Dedifferentiated amniotic fluid mesenchymal stem cell (primary cell): ENCODE data around the gene SPSB2.

Source experiments
- DNase-seq: peaks from one replicate; pipeline ENCODE4 v3.0.0-alpha.2; 2016; ENCODE audit errors: extremely low spot score

SPSB2 gene

DNA sequence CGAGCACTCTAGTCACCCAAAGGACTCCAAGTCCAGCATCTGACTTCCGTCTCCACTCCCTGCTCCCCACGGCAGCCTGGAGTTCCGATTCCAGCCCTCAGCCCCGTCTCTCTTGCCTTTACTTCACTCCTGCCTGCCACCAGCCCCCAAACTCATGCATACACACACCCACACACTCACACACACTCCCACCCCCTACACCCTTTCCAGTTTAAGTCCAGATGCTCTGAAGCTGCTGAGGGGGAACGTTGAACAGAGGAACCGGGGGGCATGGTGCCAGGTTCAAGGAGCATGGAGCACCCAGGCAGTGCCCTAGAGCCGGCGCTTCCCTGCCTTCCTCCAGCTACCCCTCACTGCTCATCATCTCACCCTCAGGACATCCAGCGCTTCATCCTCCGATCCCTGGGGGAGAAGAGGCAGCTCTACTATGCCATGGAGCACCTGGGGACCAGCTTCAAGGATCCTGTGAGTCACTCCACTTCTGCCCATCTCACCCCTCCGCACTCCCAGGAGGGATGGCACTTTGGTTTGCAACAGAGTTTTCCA, 41.6 kb downstream of the SPSB2 start:
- no peak for DNase-seq

DNA sequence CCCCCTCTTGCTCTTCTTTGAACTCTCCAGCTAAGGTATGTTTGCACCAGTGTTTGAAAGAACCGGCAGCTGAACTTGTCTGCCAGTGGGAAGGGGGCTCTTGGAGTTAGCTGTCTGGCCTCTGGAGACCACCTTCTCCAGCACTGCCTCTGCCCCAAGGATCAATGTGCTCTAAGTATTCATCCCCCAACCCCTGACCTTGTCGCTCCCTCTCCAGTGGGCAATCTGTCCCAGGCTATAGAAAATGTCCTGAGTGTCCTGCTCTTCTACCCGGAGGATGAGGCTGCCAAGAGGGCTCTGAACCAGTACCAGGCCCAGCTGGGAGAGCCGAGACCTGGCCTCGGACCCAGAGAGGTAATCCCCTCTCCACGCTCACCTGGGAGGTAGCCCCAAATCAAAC, 42.1 kb downstream of the SPSB2 start:
- no peak for DNase-seq

DNA sequence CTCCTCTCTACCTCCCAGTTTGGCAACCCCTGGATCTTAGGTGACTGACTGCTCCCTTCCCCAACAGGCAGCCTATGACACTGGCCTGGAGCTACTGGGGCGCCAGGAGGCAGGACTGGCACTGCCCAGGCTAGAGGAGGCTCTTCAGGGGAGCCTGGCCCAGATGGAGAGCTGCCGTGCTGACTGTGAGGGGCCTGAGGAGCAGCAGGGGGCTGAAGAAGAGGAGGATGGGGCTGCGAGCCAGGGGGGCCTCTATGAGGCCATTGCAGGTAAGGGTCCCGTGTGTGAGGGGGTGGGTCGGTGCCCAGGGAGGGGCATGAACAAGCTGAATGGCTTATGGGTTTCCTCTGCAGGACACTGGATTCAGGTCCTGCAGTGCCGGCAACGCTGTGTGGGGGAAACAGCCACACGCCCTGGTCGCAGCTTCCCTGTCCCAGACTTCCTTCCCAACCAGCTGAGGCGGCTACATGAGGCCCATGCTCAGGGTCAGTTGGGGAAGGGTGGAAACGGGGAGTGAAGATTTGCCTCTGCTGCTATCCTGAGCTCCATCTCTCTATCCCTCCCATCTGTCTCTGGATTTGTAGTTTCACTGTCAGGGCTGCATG, 42.7 kb downstream of the SPSB2 start:
- DNase-seq = no peak

DNA sequence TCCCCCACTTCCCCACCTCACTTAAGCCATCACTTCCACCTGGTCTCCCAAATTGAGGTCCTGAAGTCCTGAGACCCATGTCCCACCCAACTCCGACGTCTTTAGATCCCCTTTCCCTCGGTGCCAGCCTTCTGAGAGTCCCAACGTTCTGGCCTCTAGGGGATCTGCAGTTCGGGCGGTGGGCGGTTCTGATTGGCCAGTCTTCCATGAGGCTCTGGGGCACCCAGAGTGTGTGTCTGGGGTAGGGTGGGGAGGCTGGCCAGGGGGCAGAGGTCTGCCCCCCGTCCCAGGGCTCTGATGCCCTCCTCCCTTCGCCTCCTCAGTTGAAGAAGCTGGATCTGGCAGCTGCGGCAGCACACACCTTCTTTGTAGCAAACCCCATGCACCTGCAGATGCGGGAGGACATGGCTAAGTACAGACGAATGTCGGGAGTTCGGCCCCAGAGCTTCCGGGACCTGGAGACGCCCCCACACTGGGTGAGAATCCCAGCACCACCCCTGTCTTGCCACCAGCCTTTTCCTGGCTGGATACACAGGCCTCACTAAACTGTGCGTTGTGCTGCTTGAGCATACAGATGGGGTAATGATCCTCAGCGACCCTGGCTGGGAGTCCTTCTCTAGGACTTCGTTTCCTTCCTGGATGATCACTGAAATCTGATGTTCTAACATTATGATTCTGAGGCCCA, 43.4 kb downstream of the SPSB2 start:
- peak; percentile 49 for DNase-seq

DNA sequence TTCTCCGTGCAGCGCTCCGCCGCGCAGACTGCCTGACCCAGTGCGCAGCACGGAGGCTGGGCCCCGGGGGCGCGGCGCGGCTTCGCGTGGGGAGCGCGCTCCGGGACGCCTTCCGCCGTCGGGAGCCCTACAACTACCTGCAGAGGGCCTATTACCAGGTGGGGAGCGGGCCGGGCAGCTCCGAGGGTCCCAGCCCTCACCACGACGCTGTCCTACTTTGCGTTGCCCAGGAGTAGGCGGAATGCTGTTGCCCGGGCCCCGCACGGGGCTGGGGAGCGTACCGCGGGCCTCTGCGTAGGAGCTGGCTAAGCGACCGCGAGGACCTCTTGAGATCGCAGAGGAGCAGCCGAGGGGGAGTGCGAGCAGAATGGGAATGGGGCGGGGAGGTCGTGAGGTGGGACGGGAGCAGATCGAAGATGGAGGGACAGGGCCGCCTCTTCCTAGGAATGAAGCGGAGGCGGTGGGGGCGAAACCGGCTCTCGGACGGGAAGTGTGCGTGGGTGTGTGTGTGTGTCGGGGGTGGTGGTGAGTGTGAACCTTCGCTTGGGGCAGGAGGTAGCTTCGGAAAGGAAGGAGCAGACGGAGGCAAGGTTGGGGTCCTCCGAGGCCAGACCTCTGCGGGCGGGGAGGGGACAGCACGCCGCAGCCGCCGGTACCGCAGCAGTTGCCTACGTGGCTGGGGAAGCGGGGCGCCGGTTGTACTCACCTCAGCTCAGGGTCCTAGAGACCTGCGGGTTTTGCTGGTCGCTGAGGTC, 44.1 kb downstream of the SPSB2 start:
- DNase-seq = no peak

DNA sequence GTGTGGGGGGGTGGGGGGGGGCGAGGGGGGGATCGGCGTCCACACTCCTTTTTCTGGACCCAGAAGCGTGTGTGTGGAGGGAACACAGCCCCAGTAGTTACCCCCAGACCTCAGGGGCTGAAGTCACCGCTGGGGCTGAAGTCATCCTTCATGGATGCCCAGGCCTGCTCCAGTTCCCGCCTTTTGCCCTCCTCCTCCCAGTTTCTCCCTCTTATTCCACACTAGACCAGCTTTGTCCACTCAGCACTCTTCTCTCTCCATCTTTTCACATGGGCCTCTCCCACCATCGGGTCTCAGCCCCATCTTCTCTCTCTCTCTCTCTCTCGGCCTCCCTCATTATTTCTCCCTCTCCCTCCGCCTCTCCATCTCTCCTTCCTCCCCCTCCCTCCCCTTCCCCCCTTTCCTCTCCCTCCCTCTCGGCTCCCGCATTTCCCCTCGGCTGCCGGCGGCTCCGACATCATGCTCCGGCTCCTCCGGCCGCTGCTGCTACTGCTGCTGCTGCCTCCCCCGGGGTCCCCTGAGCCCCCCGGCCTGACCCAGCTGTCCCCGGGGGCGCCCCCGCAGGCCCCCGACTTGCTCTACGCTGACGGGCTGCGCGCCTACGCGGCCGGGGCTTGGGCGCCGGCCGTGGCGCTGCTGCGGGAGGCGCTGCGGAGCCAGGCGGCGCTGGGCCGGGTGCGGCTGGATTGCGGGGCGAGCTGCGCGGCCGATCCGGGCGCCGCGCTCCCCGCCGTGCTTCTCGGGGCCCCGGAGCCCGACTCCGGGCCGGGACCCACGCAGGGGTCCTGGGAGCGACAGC, 44.9 kb downstream of the SPSB2 start, which contains the start of gene P3H3:
Gene P3H3, plus strand, starts transcription at position 426 of the 799 bp plus-strand sequence. Its CDS starts 34 bp downstream, at position 460.
- no peak for DNase-seq

DNA sequence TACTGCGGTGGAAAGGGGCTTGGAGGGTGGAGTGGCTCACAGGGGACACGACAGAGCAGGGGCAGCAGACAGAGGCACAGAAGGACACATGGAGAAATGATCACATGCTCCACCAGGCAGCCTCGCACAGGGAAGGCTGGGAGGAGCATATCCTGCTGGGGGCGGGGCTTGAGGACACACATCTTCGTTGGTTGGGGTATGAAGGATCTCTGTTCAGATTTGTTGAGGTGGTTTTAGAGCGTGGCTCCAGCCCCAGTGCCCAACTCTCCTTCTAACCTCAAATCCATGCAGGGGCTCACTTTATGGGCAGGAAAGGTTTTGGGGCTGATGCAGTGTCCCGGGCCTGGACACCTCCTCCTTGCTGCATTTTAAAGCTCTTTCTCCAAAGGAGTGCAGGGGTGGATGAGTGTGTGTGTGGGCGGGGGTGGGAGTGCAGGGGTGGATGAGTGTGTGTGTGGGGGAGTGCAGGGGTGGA, 45.6 kb downstream of the SPSB2 start:
- peak; percentile 64 for DNase-seq

DNA sequence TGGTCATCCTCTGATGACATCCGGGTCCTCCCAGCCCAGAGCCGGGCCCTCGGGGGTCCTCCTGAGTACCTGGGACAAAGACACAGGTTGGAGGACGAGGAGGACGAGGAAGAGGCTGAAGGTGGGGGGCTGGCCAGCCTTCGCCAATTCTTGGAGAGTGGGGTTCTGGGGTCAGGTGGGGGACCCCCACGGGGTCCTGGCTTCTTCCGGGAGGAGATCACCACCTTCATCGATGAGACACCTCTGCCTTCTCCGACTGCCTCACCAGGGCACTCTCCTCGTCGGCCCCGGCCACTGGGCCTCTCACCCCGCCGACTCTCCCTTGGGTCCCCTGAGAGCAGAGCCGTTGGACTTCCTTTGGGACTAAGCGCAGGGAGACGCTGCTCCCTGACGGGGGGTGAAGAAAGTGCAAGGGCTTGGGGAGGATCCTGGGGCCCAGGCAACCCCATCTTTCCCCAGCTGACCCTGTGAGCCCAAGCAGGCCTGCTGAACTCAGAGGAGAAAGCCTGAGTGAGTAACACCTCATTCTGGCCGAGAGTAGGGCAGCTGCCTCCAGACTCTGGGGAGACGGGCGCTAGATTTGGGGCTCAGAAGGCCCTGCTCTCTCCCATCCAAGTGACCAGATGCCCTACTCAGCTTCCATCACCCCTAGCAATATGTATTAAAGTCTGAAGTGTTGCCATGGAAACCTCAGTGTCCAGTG, 46.2 kb downstream of the SPSB2 start:
- DNase-seq = no peak

DNA sequence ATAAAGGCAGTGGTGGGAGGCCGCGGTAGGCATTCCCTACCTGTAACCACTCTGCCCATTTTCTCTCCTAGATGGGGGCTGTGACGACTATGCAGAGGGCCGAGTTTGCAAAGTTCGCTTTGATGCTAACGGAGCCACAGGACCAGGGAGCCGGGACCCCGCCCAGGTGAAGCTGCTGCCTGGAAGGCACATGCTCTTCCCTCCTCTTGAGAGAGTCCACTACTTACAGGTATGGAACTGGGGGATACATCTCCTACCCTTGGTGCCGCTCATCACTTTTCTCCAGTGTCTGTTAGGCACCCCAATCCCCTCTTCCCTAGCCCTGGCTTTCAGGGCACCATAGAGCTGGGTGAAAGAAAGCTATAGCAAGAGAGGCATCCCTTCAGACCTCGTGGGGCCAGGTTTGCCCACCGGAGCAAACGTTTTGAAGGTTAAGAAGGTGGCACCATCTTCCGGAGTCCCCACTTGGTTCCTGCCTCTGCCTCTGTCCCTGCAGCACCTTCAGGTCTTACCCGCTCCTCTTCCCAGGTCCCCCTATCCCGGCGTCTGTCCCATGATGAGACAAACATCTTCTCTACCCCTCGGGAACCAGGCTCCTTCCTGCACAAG, 46.9 kb downstream of the SPSB2 start:
- DNase-seq = no peak

DNA sequence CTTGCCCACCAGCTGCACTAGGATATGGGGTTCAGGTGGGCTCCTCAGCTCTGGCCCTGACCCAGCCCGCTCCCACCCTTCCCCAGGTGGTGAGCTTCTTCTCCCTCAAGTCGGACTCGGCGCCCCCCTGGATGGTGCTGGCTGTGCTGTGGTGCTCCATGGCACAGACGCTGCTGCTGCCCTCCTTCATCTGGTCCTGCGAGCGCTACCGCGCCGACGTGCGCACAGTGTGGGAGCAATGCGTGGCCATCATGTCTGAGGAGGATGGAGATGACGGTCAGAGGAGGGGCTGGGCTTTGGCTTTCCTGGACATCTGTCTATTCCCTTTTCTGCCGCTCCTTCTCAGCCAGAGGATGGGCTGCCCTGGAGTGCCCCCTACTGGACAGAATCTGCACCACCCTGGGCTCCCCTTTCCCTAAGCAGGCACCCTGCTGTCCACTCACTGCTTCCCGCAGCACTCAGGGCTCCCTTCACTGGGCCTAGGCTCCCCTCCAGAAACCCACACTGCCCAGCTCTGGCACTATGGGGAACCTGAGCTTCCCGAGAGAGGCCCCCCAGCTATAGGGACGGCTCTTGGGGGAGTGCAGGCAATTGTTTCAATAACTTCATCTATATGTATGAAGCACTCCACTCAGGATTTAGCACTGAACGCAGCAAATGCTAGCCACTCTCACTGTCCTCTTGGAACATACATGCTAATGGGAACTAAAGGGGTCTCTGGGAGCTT, 47.5 kb downstream of the SPSB2 start:
- DNase-seq = peak; percentile 77

DNA sequence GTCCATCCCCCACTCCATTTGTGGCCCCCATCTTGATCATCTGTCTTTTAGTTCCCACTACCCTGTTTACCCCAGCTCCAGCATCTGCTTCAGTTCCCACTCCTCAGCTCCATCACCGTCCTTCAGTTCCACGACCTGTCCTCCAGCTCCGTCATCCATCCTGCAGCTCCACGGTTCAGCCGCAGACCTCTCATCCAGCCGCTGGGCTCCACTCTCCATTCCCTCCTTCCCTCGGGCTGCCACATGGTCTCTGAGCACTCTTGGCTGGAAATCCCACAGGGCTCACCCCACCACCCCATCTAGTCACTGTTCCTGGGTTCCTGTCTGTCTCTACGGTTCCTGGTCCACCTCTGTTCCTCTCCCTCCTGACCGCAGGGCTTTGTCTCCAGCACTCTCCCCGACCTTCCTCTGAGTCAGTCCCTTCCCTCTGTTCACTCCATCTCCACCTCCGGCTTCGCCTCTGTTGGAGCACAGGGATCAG, 48.2 kb downstream of the SPSB2 start:
- DNase-seq = no peak

DNA sequence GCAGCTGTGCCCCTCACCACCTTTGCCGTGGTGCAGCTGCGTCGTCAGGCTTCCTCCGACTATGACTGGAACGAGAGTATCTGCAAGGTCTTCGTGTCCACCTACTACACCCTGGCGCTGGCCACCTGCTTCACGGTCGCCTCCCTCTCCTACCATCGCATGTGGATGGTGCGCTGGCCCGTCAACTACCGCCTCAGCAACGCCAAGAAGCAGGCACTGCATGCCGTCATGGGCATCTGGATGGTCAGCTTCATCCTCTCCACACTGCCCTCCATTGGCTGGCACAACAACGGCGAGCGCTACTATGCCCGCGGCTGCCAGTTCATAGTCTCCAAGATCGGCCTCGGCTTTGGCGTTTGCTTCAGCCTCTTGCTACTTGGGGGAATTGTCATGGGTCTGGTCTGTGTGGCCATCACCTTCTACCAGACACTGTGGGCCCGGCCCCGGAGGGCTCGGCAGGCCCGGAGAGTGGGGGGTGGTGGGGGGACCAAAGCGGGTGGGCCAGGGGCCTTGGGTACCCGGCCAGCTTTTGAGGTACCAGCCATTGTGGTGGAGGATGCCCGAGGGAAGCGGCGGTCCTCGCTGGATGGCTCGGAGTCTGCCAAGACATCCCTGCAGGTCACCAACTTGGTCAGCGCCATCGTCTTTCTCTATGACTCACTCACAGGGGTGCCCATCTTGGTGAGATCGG, 48.9 kb downstream of the SPSB2 start:
- DNase-seq = no peak

DNA sequence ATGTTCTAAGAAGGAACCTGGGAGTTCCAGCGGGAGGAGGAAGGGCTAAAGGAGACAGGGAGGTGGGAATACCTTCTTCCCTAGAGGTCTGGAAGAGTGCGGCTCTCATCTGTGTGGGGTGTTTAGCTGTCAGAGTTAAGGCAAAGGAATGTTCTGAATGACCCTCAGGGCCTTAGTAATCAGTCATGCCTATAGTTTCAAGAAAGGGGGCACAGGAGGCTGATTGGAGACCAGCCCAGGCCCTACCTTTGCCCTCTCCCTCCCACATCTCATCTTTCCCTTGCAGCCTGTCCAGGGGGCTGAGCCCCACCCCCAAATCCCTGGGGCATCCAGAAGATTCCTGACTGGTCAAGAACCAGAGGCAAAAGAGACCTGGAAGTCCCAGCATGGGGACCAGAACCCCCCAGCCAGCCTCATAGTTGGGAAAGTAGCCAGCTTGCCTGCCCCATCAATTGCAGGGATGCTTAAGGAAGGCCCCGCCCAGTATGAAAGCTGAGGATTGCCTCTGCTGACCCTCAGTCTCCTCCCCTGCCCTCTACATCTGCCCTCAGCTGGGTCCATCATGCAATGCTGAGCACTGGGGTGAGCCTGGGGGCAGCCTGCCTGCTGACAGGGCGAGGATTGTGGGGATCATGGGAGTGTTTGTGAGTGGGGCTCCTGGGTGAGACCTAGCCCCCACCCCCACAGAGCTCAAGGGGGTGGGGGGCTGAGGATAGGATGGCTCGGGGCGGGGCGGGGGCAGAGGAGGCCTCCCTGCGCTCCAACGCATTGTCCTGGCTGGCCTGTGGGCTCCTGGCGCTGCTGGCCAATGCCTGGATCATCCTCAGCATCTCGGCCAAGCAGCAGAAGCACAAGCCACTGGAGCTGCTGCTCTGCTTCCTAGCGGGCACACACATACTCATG, 49.7 kb downstream of the SPSB2 start:
- DNase-seq = no peak

DNA sequence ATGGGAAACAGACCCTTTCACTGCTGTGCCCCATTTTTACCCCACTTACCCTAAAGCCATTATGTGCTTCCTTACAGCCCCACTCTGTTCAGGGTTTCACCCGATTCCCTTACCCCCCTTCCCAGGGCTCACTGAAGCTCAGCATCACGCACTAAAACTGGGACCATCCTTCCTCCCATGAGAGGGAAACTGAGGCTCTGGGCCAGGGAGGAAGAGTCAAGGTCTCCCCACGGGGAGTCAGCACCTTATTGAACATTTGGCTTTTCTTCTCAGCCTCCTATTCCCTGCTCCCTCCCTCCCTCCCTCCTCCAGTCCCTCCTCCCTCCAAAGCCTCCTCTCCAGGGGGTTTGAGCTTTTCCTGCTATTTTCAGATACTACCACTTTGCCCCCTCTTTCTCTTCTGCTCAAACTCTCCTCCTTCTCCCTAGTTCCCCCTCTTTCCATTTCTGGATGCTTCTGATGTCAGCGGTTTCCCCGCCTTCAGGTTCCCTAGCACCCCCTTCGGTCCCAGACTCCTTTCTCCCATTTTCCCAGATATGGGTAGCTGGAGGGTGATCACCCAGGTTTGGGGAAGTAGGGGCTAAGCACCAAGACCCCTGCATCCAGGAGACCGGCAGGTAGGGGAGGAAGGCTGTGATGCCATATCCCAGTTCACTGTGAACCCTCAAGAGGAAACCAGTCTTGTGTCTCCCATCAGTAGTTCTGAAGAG, 50.5 kb downstream of the SPSB2 start:
- no peak for DNase-seq

DNA sequence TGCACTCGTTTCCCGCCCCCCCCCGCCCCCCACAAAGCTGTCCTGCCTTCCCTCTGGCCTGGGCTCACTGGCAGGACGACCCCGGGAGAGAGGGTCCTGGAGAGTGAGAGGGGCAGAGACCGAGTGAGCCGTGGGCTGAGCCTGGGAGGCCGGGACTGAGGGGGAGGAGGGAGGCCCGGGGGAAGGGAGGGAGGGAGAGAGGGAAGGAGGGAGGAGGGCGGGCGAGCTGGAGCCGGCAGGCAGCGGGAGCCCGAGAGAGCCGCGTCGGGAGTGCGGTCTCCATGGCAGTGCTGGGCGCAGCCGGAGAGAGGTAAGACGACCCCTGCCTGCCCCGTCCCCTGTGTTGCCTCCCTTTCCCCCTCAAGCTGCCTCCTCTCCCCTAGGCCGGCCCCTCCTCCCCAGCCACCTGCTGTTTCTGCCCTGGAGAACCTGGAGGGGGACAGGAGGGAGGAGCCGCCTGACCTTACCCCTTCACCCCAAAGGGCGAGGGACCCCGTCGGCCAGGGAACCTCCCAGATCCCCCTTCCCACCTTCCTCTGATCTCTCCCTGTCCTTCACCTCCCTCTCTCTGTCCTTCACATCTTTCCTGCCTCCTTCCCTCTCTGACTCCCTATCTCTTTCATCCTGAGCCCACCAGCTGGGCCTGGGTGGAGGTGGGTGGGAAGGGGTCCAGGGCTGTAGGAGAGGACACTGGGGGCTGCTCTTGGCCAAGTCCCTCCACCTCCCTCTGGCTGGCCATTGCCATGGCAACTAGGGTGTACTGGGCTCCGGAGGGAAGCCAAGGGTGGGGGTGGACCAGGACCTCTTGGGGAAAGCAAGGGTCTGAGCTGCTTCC, 51.3 kb downstream of the SPSB2 start, which contains the start of gene GPR162:
Gene GPR162, plus strand, starts transcription at position 231 of the 835 bp plus-strand sequence. CDS start 2,078 bp downstream, outside the sequence.
- peak; percentile 27 for DNase-seq
